HepG2 (cell line): ENCODE measurements around the gene GSPT1. TPM values are rescaled to one million over a fixed set of nuclear protein-coding genes. Genes with fewer than 3 reads are reported as not detected.

Source experiments
- ARHGAP35 ChIP-seq: sonication (generic); formaldehyde crosslinking; IDR thresholded peaks from 2 replicates; pipeline ENCODE4 v1.9.0; 2022; ENCODE audit warnings: mild to moderate bottlenecking, inconsistent platforms, moderate library complexity, missing genetic modification reagents, borderline replicate concordance
- CBX2 ChIP-seq, 2 experiments: fragments of 200-600 bp in 1 of 2; sonication (generic); formaldehyde crosslinking in 1 of 2; IDR thresholded peaks; 2 replicates each; pipeline versions ENCODE4 v1.7.0 to v1.8.1; 2018 to 2022; ENCODE audit warnings: low read depth in 2 of 2, low read length in 1 of 2, mild to moderate bottlenecking in 1 of 2, missing genetic modification reagents in 1 of 2
- DPF2 ChIP-seq: sonication (generic); formaldehyde crosslinking; IDR thresholded peaks from 2 replicates; pipeline ENCODE4 v1.4.0; 2020; ENCODE audit warnings: mild to moderate bottlenecking, low read depth, missing genetic modification reagents, borderline replicate concordance
- HDAC6 ChIP-seq: fragments of 200-600 bp; sonication (generic); IDR thresholded peaks from 2 replicates; pipeline ENCODE4 v1.7.0; 2017; ENCODE audit warnings: mild to moderate bottlenecking, antibody characterized with exemption, low read length, low read depth
- HES4 ChIP-seq: sonication (generic); formaldehyde crosslinking; IDR thresholded peaks from 2 replicates; pipeline ENCODE4 v1.9.0; 2021; ENCODE audit warnings: mild to moderate bottlenecking, missing genetic modification reagents, borderline replicate concordance
- HIC2 ChIP-seq: sonication (generic); formaldehyde crosslinking; IDR thresholded peaks from 2 replicates; pipeline ENCODE4 v1.9.0; 2022; ENCODE audit warnings: low read depth, missing genetic modification reagents
- HMG20A ChIP-seq: IDR thresholded peaks from 2 replicates; pipeline ENCODE4 v1.6.1; 2016; ENCODE audit warnings: borderline replicate concordance
- IKZF1 ChIP-seq: fragments of 450-650 bp; IDR thresholded peaks from 2 replicates; pipeline ENCODE4 v1.7.1; 2016
- KDM3A ChIP-seq: IDR thresholded peaks from 2 replicates; pipeline ENCODE4 v1.6.1; 2018; ENCODE audit warnings: low read depth, missing compliant biosample characterization
- KDM4B ChIP-seq: sonication (generic); formaldehyde crosslinking; IDR thresholded peaks from 2 replicates; pipeline ENCODE4 v1.4.0; 2020; ENCODE audit warnings: missing genetic modification reagents
- MAFG ChIP-seq: sonication (generic); formaldehyde crosslinking; IDR thresholded peaks from 2 replicates; pipeline ENCODE4 v1.5.1; 2020; ENCODE audit warnings: mild to moderate bottlenecking, missing genetic modification reagents
- PAXIP1 ChIP-seq: sonication (generic); formaldehyde crosslinking; conservative IDR thresholded peaks from 2 replicates; pipeline ENCODE4 v1.4.0; 2020; ENCODE audit warnings: mild to moderate bottlenecking, missing genetic modification reagents, moderate library complexity
- RORA ChIP-seq: sonication (generic); formaldehyde crosslinking; IDR thresholded peaks from 2 replicates; pipeline ENCODE4 v1.5.0; 2020; ENCODE audit warnings: mild to moderate bottlenecking, missing genetic modification reagents, moderate library complexity
- SAFB2 ChIP-seq: sonication (generic); formaldehyde crosslinking; IDR thresholded peaks from 2 replicates; pipeline ENCODE4 v1.5.1; 2020; ENCODE audit warnings: missing genetic modification reagents, low read depth, mild to moderate bottlenecking, borderline replicate concordance
- SIX4 ChIP-seq: sonication (generic); formaldehyde crosslinking; IDR thresholded peaks from 2 replicates; pipeline ENCODE4 v1.4.0; 2020; ENCODE audit warnings: missing genetic modification reagents
- TCF12 ChIP-seq, 2 experiments: fragments of 450-650 bp in 1 of 2; sonication (generic) in 1 of 2; formaldehyde crosslinking in 1 of 2; IDR thresholded peaks; 2 replicates each; pipeline versions ENCODE4 v1.6.1 to v1.8.0; 2017 to 2022; ENCODE audit warnings: antibody characterized with exemption in 1 of 2, mild to moderate bottlenecking in 1 of 2, missing genetic modification reagents in 1 of 2, moderate library complexity in 1 of 2
- THAP11 ChIP-seq: IDR thresholded peaks from 2 replicates; pipeline ENCODE4 v1.6.1; 2016; ENCODE audit warnings: missing biosample characterization, missing genetic modification reagents
- TMF1 ChIP-seq: sonication (generic); formaldehyde crosslinking; IDR thresholded peaks from 2 replicates; pipeline ENCODE4 v1.8.1; 2022; ENCODE audit warnings: low read depth, missing genetic modification reagents
- YEATS4 ChIP-seq: sonication (generic); formaldehyde crosslinking; IDR thresholded peaks from 2 replicates; pipeline ENCODE4 v1.4.0; 2020; ENCODE audit warnings: missing genetic modification reagents, borderline replicate concordance
- ZBTB20 ChIP-seq: sonication (generic); formaldehyde crosslinking; IDR thresholded peaks from 2 replicates; pipeline ENCODE4 v1.8.1; 2023; ENCODE audit warnings: missing genetic modification reagents, low read depth, mild to moderate bottlenecking, borderline replicate concordance
- ZIK1 ChIP-seq: sonication (generic); formaldehyde crosslinking; IDR thresholded peaks from 2 replicates; pipeline ENCODE4 v1.5.0; 2020; ENCODE audit warnings: mild to moderate bottlenecking, low read depth, missing genetic modification reagents, borderline replicate concordance
- ZNF138 ChIP-seq: sonication (generic); formaldehyde crosslinking; IDR thresholded peaks from 2 replicates; pipeline ENCODE4 v1.5.0; 2020; ENCODE audit warnings: mild to moderate bottlenecking, low read depth, missing genetic modification reagents
- ZNF317 ChIP-seq: sonication (generic); formaldehyde crosslinking; IDR thresholded peaks from 2 replicates; pipeline ENCODE4 v1.5.0; 2020; ENCODE audit warnings: mild to moderate bottlenecking, missing genetic modification reagents
- ZNF431 ChIP-seq: sonication (generic); formaldehyde crosslinking; IDR thresholded peaks from 2 replicates; pipeline ENCODE4 v1.9.0; 2022; ENCODE audit warnings: missing genetic modification reagents, low read depth, mild to moderate bottlenecking, borderline replicate concordance
- ZNF501 ChIP-seq: sonication (generic); formaldehyde crosslinking; IDR thresholded peaks from 2 replicates; pipeline ENCODE4 v1.5.1; 2020; ENCODE audit warnings: mild to moderate bottlenecking, moderate library complexity, missing genetic modification reagents
- ZNF530 ChIP-seq: sonication (generic); formaldehyde crosslinking; IDR thresholded peaks from 2 replicates; pipeline ENCODE4 v1.5.0; 2020; ENCODE audit warnings: low read depth, mild to moderate bottlenecking, missing genetic modification reagents
- ZNF644 ChIP-seq: IDR thresholded peaks from 2 replicates; pipeline ENCODE4 v1.6.1; 2016; ENCODE audit warnings: low read depth
- polyA plus RNA-seq, 8 experiments: library from polyadenylated mRNA; depleted of rRNA in 3 of 8; stranded (reverse) in 7 of 8; unstranded in 1 of 8; fragments of >200 nt; fragmentation: Illumina TruSeq in 4 of 8; extraction: Trizol in 4 of 8; gene quantifications; 2 replicates each; pipeline versions ENCODE4 v1.2.1 to v1.2.3, GENCODE V29; 2011 to 2016; ENCODE audit warnings: low read depth in 4 of 8, missing spikeins in 1 of 8, mixed read lengths in 1 of 8; ENCODE audit not compliant: insufficient read depth in 1 of 8
- total RNA-seq, 5 experiments: library from RNA; depleted of rRNA; stranded (reverse); fragments of >200 nt; fragmentation: Illumina TruSeq; extraction: Trizol; gene quantifications; 2 replicates each; pipeline ENCODE4 v1.2.3, GENCODE V29; 2016; ENCODE audit warnings: low read depth in 1 of 5

Gene GSPT1
- total and polyA plus RNA-seq, 2 of the 13 experiments (the other 11 are each of a cell fraction or from before 2014, with no cell fraction given), result 120 to 316 TPM

- TF ChIP-seq PAXIP1, result no peak
- no peak for TF ChIP-seq TCF12 (IDR thresholded peaks at IDR 0.05)
- no peak; the same call in 1 of the 2 replicates for TF ChIP-seq TCF12 (CRISPR knock-in tag; IDR thresholded peaks at IDR 0.05)
- no peak for TF ChIP-seq ZNF644 (CRISPR knock-in tag)
- no peak for TF ChIP-seq HDAC6
- TF ChIP-seq KDM4B, result no peak
- TF ChIP-seq ZIK1 (CRISPR knock-in tag), result no peak; the same call in 1 of the 2 replicates
- TF ChIP-seq SIX4 (CRISPR knock-in tag), result no peak
- TF ChIP-seq ZNF317, result no peak
- TF ChIP-seq ZBTB20, result no peak
- no peak for TF ChIP-seq CBX2 (IDR thresholded peaks at IDR 0.05; ENCODE audit: low read depth, low read length)
- TF ChIP-seq CBX2 (CRISPR knock-in tag; IDR thresholded peaks at IDR 0.05; ENCODE audit: low read depth), result no peak
- no peak for TF ChIP-seq ARHGAP35 (CRISPR knock-in tag)
- no peak for TF ChIP-seq IKZF1
- TF ChIP-seq HMG20A, result no peak
- no peak for TF ChIP-seq TMF1 (CRISPR knock-in tag)
- no peak for TF ChIP-seq RORA (CRISPR knock-in tag)
- TF ChIP-seq SAFB2 (CRISPR knock-in tag), result no peak
- TF ChIP-seq YEATS4 (CRISPR knock-in tag), result no peak
- TF ChIP-seq HIC2, result no peak
- TF ChIP-seq ZNF138 (CRISPR knock-in tag), result no peak; the same call in 1 of the 2 replicates
- TF ChIP-seq DPF2, result no peak
- no peak; the same call in 1 of the 2 replicates for TF ChIP-seq HES4 (CRISPR knock-in tag)
- TF ChIP-seq KDM3A (CRISPR knock-in tag), result no peak
- no peak for TF ChIP-seq THAP11 (CRISPR knock-in tag)
- TF ChIP-seq ZNF530 (CRISPR knock-in tag), result no peak
- TF ChIP-seq ZNF501 (CRISPR knock-in tag), result no peak
- TF ChIP-seq MAFG, result no peak
- TF ChIP-seq ZNF431 (CRISPR knock-in tag), result no peak
Measured at GRCh38 chr16:11915114-11915643, 577 bp downstream of the GSPT1 start (continued).
